Hepatocyte (in vitro differentiated cells): ENCODE results near the gene CXCR4. TPM values are rescaled to one million over a fixed set of nuclear protein-coding genes. Genes with fewer than 3 reads are reported as not detected.
"Not testable (repeated sequence)": the region's sequence is repeated elsewhere in the genome, so short reads cannot be mapped to it uniquely, and the experiment has no call there.

Experiments
- DNase-seq: peaks from one replicate; pipeline ENCODE4 v3.0.0-alpha.2; 2016; ENCODE audit warnings: low spot score
- H2AFZ ChIP-seq: fragments of 200-600 bp; sonication (generic); 2 replicates; pipeline ENCODE4 v1.6.0; 2016; ENCODE audit warnings: antibody characterized with exemption, mild to moderate bottlenecking
- H3K27ac ChIP-seq: fragments of 200-600 bp; sonication (generic); 2 replicates; pipeline ENCODE4 v1.5.1; 2016; ENCODE audit warnings: mild to moderate bottlenecking
- H3K27me3 ChIP-seq: fragments of 200-600 bp; sonication (generic); 2 replicates; pipeline ENCODE4 v1.6.1; 2016
- H3K36me3 ChIP-seq: fragments of 200-600 bp; sonication (generic); replicated peaks from 2 replicates; pipeline ENCODE4 v1.5.1; 2016; ENCODE audit warnings: low read depth; ENCODE audit not compliant: insufficient read depth
- H3K4me1 ChIP-seq: fragments of 200-600 bp; sonication (generic); 2 replicates; pipeline ENCODE4 v1.5.1; 2016; ENCODE audit warnings: mild to moderate bottlenecking, moderate library complexity; ENCODE audit not compliant: insufficient read depth
- H3K4me2 ChIP-seq: fragments of 200-600 bp; sonication (generic); 2 replicates; pipeline ENCODE4 v1.6.0; 2016
- H3K4me3 ChIP-seq: fragments of 200-600 bp; sonication (generic); 2 replicates; pipeline ENCODE4 v1.5.1; 2016; ENCODE audit warnings: mild to moderate bottlenecking
- H3K79me2 ChIP-seq: fragments of 200-600 bp; sonication (generic); 2 replicates; pipeline ENCODE4 v1.6.0; 2017; ENCODE audit warnings: mild to moderate bottlenecking
- H3K9me2 ChIP-seq: fragments of 200-600 bp; sonication (generic); replicated peaks from 2 replicates; pipeline ENCODE4 v1.6.0; 2017; ENCODE audit warnings: mild to moderate bottlenecking; ENCODE audit not compliant: insufficient read depth
- H3K9me3 ChIP-seq: fragments of 200-600 bp; sonication (generic); 2 replicates; pipeline ENCODE4 v1.5.1; 2016; ENCODE audit warnings: low read depth, mild to moderate bottlenecking
- H4K20me1 ChIP-seq: fragments of 200-600 bp; sonication (generic); 2 replicates; pipeline ENCODE4 v1.6.0; 2016; ENCODE audit warnings: mild to moderate bottlenecking; ENCODE audit not compliant: insufficient read depth, poor library complexity, severe bottlenecking
- EZH2 ChIP-seq: fragments of 200-600 bp; sonication (generic); IDR thresholded peaks from 2 replicates; pipeline ENCODE4 v1.6.1; 2016; ENCODE audit warnings: antibody characterized with exemption, mild to moderate bottlenecking, borderline replicate concordance
- EZH2phosphoT487 ChIP-seq: fragments of 200-600 bp; sonication (generic); IDR thresholded peaks from one replicate; pipeline ENCODE4 v1.6.1; 2018; ENCODE audit warnings: antibody characterized with exemption, mild to moderate bottlenecking, low read depth, moderate library complexity; ENCODE audit not compliant: unreplicated experiment, severe bottlenecking
- WGBS: methylation state at CpG from one replicate; pipeline ENCODE4 v1.1.6; 2016; ENCODE audit warnings: low lambda C conversion rate; ENCODE audit errors: missing lambda C conversion rate; 5-methylcytosine and 5-hydroxymethylcytosine counted together
- polyA plus RNA-seq: library from polyadenylated mRNA; unstranded; fragments of >200 nt; fragmentation: Nextera tagmentation; extraction: Ambion mirVana; gene quantifications from 2 replicates; pipeline ENCODE4 v1.2.1, GENCODE V29; 2016
- total RNA-seq: library from RNA; depleted of rRNA; stranded (reverse); fragments of >200 nt; gene quantifications from 2 replicates; pipeline ENCODE4 v1.2.3, GENCODE V29; 2014
- TF ChIP-seq, protein P1 (sequence below): fragments of 200-600 bp; sonication (generic); IDR thresholded peaks from 2 replicates; pipeline ENCODE4 v1.5.1; 2016; ENCODE audit warnings: antibody characterized with exemption, mild to moderate bottlenecking; ENCODE audit not compliant: poor library complexity

CXCR4 gene
- total and polyA plus RNA-seq, 2 experiments from 2014 or later = 3.8 to 6.2 TPM

DNA sequence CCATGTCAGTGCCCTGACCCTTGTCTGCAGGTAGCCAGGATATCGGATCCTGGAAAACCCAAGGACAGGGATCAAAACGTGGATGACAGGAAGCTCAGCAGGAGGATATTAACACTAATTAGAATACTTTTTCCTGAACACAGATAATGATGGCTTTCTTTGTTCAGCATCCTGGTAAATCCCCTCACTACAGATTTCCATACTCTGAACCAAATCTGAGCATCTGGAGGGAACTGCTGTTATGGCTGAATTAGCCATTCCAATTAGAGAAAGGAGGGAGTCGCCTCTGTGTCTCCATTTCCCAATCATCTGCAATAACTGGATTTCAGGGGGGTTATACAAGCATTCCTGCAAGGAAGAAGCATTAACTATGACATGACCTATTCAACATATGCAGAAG, 24.4 kb downstream of the CXCR4 start:
- no peaks in the 10 kb centered on the region for H3K36me3 ChIP-seq
- TF ChIP-seq EZH2 (no peak), EZH2phosphoT487 (no peak)
- TF ChIP-seq, protein P1, sequence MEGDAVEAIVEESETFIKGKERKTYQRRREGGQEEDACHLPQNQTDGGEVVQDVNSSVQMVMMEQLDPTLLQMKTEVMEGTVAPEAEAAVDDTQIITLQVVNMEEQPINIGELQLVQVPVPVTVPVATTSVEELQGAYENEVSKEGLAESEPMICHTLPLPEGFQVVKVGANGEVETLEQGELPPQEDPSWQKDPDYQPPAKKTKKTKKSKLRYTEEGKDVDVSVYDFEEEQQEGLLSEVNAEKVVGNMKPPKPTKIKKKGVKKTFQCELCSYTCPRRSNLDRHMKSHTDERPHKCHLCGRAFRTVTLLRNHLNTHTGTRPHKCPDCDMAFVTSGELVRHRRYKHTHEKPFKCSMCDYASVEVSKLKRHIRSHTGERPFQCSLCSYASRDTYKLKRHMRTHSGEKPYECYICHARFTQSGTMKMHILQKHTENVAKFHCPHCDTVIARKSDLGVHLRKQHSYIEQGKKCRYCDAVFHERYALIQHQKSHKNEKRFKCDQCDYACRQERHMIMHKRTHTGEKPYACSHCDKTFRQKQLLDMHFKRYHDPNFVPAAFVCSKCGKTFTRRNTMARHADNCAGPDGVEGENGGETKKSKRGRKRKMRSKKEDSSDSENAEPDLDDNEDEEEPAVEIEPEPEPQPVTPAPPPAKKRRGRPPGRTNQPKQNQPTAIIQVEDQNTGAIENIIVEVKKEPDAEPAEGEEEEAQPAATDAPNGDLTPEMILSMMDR = no peak
- H3K9me3 ChIP-seq = no peaks in the 10 kb centered on the region
- no peaks in the 10 kb centered on the region for H4K20me1 ChIP-seq
- H3K9me2 ChIP-seq = no peaks in the 10 kb centered on the region
- H3K79me2 ChIP-seq = no peaks in the 10 kb centered on the region
- DNase-seq = no peak
- no peak overlapping the region for H3K4me2 ChIP-seq
- WGBS = 54% methylated on average over 3 of the region's 3 CpGs
- no peaks in the 10 kb centered on the region for H3K4me1 ChIP-seq
- no peak overlapping the region for H2AFZ ChIP-seq
- H3K27ac ChIP-seq = no peak overlapping the region
- no peaks in the 10 kb centered on the region for H3K27me3 ChIP-seq
- no peak overlapping the region for H3K4me3 ChIP-seq

DNA sequence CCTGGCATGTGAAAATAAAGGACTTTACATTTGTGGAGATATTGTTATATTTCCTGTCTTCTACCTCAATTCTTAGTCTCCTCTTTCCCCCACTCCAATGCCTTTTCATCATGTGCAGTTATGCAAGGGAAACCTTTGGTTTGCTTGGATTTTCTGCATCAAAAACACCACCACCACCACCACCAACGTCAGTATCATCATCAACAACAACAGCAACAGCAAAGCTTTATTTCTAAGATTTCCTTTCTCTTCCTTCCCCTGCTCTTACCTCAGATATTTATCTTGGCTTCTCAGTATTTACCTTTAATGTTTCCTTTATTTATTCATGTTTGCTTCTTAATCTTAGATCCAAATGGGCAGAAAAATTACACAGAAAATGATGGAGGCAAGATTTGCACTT, 26.1 kb downstream of the CXCR4 start:
- Histone ChIP-seq H3K9me3 (no peaks in the 10 kb centered on the region), H3K4me1 (no peaks in the 10 kb centered on the region), H3K4me3 (no peak overlapping the region), H3K4me2 (no peak overlapping the region), H3K9me2 (no peaks in the 10 kb centered on the region), H3K36me3 (no peaks in the 10 kb centered on the region), H4K20me1 (no peaks in the 10 kb centered on the region), H3K27ac (no peak overlapping the region), H3K27me3 (no peaks in the 10 kb centered on the region), H2AFZ (no peak overlapping the region), H3K79me2 (no peaks in the 10 kb centered on the region)
- DNase-seq = no peak
- TF ChIP-seq, protein P1 = no peak
- no peak for TF ChIP-seq EZH2phosphoT487
- no peak for TF ChIP-seq EZH2
- WGBS = 65% methylated on average over 1 of the region's 1 CpG

DNA sequence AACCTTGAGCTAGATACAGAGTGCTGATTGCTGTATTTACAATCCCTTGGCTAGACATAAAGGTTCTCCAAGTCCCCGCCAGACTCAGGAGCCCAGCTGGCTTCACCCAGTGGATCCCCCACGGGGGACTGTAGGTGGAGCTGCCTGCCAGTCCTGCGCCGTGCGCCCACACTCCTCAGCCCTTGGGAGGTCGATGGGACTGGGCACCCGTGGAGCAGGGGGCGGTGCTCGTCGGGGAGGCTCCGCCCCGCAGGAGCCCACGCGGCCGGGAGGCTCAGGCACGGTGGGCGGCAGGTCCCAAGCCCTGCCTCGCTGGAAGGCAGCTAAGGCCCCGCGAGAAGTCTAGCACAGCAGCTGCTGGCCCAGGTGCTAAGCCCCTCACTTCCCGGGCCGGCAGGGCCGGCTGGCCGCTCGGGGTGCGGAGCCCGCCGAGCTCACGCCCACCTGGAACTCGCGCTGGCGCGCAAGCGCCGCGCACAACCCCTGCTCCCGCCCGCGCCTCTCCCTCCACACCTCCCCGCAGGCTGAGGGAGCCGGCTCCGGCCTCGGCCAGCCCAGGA, 30.0 kb downstream of the CXCR4 start:
- not testable (repeated sequence) for H3K4me3 ChIP-seq, H3K4me2 ChIP-seq, H3K36me3 ChIP-seq, H3K4me1 ChIP-seq, H4K20me1 ChIP-seq, H3K27me3 ChIP-seq, H3K27ac ChIP-seq, H3K9me3 ChIP-seq, H3K9me2 ChIP-seq, H3K79me2 ChIP-seq, DNase-seq, H2AFZ ChIP-seq
- 97% methylated on average over 43 of the region's 43 CpGs for WGBS

DNA sequence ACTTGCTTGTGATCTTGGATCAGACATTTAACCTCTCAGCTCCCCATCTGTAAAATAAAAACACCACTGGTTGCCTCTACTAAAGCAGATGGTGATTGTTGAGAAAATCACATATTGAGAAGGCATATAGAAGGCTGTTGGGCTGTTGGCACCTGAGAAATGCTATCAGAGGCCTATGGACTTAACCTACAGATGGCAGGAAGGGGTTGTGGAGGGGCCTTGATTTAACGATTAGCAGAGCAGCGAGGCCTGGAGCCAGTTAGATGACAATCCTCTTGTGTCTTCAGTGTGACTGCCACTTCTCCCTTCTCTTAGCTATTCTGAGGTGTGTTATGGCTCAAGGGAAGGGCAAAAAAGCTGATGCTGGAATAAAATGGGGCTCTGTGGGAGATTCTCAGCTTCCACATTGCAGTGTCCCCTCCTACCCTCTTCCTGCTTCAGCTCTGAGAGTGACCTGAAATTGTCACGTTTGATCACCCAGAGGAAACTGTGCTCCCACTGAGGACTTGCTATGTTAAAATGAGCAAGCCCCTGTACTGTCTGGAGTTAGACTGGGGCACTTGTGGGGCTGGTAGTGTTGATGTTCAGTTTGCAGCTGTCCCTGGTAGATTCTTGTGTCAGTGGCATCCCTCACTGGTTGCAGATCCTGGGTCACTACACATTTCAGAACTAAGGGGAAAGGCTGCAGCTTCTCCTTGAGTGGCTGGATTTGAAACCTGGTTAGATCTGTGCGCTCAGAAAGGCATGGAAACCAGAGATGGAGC, 31.5 kb downstream of the CXCR4 start:
- no peak overlapping the region for H3K4me2 ChIP-seq
- WGBS = 80% methylated on average over 4 of the region's 4 CpGs
- TF ChIP-seq EZH2phosphoT487 (no peak), EZH2 (no peak)
- TF ChIP-seq, protein P1 = no peak

More for the DNA sequence above, 31.5 kb downstream of the CXCR4 start:
- H3K36me3 ChIP-seq = no peaks in the 10 kb centered on the region
- H3K9me3 ChIP-seq = no peaks in the 10 kb centered on the region
- no peak overlapping the region for H3K4me3 ChIP-seq
- no peaks in the 10 kb centered on the region for H3K79me2 ChIP-seq
- no peaks in the 10 kb centered on the region for H4K20me1 ChIP-seq
- H3K4me1 ChIP-seq = peaks cover 9% of the 10 kb centered on the region
- no peaks in the 10 kb centered on the region for H3K27me3 ChIP-seq
- DNase-seq = no peak
- H3K9me2 ChIP-seq = no peaks in the 10 kb centered on the region
- H2AFZ ChIP-seq = no peak overlapping the region
- H3K27ac ChIP-seq = no peak overlapping the region
